IMR-90 (cell line): Measurements from ENCODE around the gene OR51B6. TPM values are rescaled to one million over a fixed set of nuclear protein-coding genes. Genes with fewer than 3 reads are reported as not detected.

Experiments used
- ATAC-seq: fragments of 200-7000 bp; cut with Tn5 transposase; 2 replicates; pipeline ENCODE4 v1.9.1; 2020; ENCODE audit warnings: low read depth, mild to moderate bottlenecking, moderate library complexity
- BruUV-seq: library from RNA; stranded (reverse); fragments of 400-500 nt; replicated peaks from 2 replicates; lab custom pipeline; 2021; lab: Mats Ljungman, UMichigan
- CTCF ChIA-PET: fragments of 300-600 bp; formaldehyde crosslinking; extraction: SDS; loops from one replicate; lab custom pipeline; 2021; ENCODE audit warnings: antibody characterized with exemption; lab: Yijun Ruan, JAX
- POLR2A ChIA-PET: fragments of 300-600 bp; sonication (Branson Sonifier 250); formaldehyde crosslinking; loops from one replicate; lab custom pipeline; 2022; ENCODE audit warnings: antibody characterized with exemption; ENCODE audit not compliant: unreplicated experiment; lab: Charles Lee
- DNase-seq: peaks from one replicate; pipeline ENCODE4 v3.0.0; 2013
- H2AFZ ChIP-seq: replicated peaks from 2 replicates; pipeline ENCODE3; 2013; ENCODE audit warnings: low read length, mild to moderate bottlenecking; ENCODE audit not compliant: poor library complexity
- H2AK5ac ChIP-seq: 2 replicates; pipeline ENCODE4 v1.6.1; 2013; ENCODE audit warnings: low read depth, low read length, inconsistent platforms
- H2AK9ac ChIP-seq: replicated peaks from 2 replicates; pipeline ENCODE3; 2013; ENCODE audit warnings: mild to moderate bottlenecking, low read depth, low read length, moderate library complexity; ENCODE audit not compliant: poor library complexity
- H2BK120ac ChIP-seq: 2 replicates; pipeline ENCODE4 v1.6.1; 2013; ENCODE audit warnings: low read depth, low read length, inconsistent platforms
- H2BK15ac ChIP-seq: 3 replicates; pipeline ENCODE4 v1.6.1; 2013; ENCODE audit warnings: low read depth, low read length, inconsistent platforms
- H2BK20ac ChIP-seq: 2 replicates; pipeline ENCODE4 v1.6.1; 2013; ENCODE audit warnings: low read depth, mild to moderate bottlenecking, inconsistent platforms, low read length, moderate library complexity
- H2BK5ac ChIP-seq: 2 replicates; pipeline ENCODE4 v1.6.1; 2013; ENCODE audit warnings: mild to moderate bottlenecking, low read depth, low read length, inconsistent platforms; ENCODE audit not compliant: poor library complexity, severe bottlenecking
- H3K14ac ChIP-seq: replicated peaks from 2 replicates; pipeline ENCODE4 v1.6.1; 2013; ENCODE audit warnings: low read depth, low read length, inconsistent platforms
- H3K18ac ChIP-seq: 2 replicates; pipeline ENCODE4 v1.6.1; 2013; ENCODE audit warnings: low read depth, low read length, control low read depth
- H3K23ac ChIP-seq: 2 replicates; pipeline ENCODE4 v1.6.1; 2013; ENCODE audit warnings: low read depth, low read length, inconsistent platforms
- H3K27ac ChIP-seq: 2 replicates; pipeline ENCODE4 v1.5.1; 2013; ENCODE audit warnings: mild to moderate bottlenecking, control low read depth, low read length; ENCODE audit not compliant: insufficient read depth
- H3K27me3 ChIP-seq: 2 replicates; pipeline ENCODE4 v1.6.1; 2013; ENCODE audit warnings: low read length; ENCODE audit not compliant: control insufficient read depth, insufficient read depth
- H3K36me3 ChIP-seq: 2 replicates; pipeline ENCODE4 v1.6.1; 2013; ENCODE audit warnings: low read length, mixed read lengths; ENCODE audit not compliant: control insufficient read depth, insufficient read depth
- H3K4ac ChIP-seq: 2 replicates; pipeline ENCODE4 v1.6.1; 2013; ENCODE audit warnings: low read depth, low read length, inconsistent platforms
- H3K4me1 ChIP-seq: 2 replicates; pipeline ENCODE4 v1.6.1; 2013; ENCODE audit warnings: low read length, mixed read lengths; ENCODE audit not compliant: control insufficient read depth, insufficient read depth
- H3K4me2 ChIP-seq: 2 replicates; pipeline ENCODE4 v1.6.1; 2013; ENCODE audit warnings: low read depth, mild to moderate bottlenecking, control low read depth, low read length, moderate library complexity
- H3K4me3 ChIP-seq: 2 replicates; pipeline ENCODE4 v1.5.1; 2013; ENCODE audit warnings: low read depth, mild to moderate bottlenecking, control low read depth, low read length, moderate library complexity; ENCODE audit not compliant: insufficient read depth
- H3K56ac ChIP-seq: 2 replicates; pipeline ENCODE4 v1.6.1; 2013; ENCODE audit warnings: low read length, inconsistent platforms; ENCODE audit not compliant: insufficient read depth; ENCODE audit errors: extremely low read depth
- H3K79me1 ChIP-seq, 2 experiments: 2 replicates each; pipeline ENCODE4 v1.6.1; 2013; ENCODE audit warnings: low read length in 2 of 2, inconsistent platforms in 1 of 2, low read depth in 1 of 2
- H3K9ac ChIP-seq: 2 replicates; pipeline ENCODE4 v1.6.1; 2013; ENCODE audit warnings: low read depth, low read length, control low read depth
- H3K9me1 ChIP-seq: 2 replicates; pipeline ENCODE4 v1.6.1; 2013; ENCODE audit warnings: low read length, inconsistent platforms; ENCODE audit not compliant: insufficient read depth
- H3K9me3 ChIP-seq: 2 replicates; pipeline ENCODE4 v1.6.1; 2013; ENCODE audit warnings: low read length; ENCODE audit not compliant: control insufficient read depth, insufficient read depth
- H4K20me1 ChIP-seq: 2 replicates; pipeline ENCODE4 v1.6.1; 2013; ENCODE audit warnings: low read length, inconsistent platforms; ENCODE audit not compliant: insufficient read depth
- H4K5ac ChIP-seq: 2 replicates; pipeline ENCODE4 v1.6.1; 2013; ENCODE audit warnings: mild to moderate bottlenecking, low read depth, low read length, control low read depth
- H4K8ac ChIP-seq, 2 experiments: 2 replicates each; pipeline ENCODE4 v1.6.1; 2013; ENCODE audit warnings: low read depth in 2 of 2, low read length in 2 of 2, control low read depth in 1 of 2, inconsistent platforms in 1 of 2
- H4K91ac ChIP-seq: 2 replicates; pipeline ENCODE4 v1.6.1; 2013; ENCODE audit warnings: low read depth, low read length, inconsistent platforms; ENCODE audit not compliant: insufficient read depth
- CEBPB ChIP-seq: IDR thresholded peaks from 2 replicates; pipeline ENCODE4 v1.6.1; 2012; ENCODE audit warnings: low read depth, low read length, improper control_type of control experiment
- CHD1 ChIP-seq: IDR thresholded peaks from 2 replicates; pipeline ENCODE4 v1.6.1; 2012; ENCODE audit warnings: low read depth, low read length, improper control_type of control experiment
- MAZ ChIP-seq: IDR thresholded peaks from 2 replicates; pipeline ENCODE4 v1.6.1; 2012; ENCODE audit warnings: low read depth, mild to moderate bottlenecking, low read length, improper control_type of control experiment, moderate library complexity, borderline replicate concordance
- NFE2L2 ChIP-seq: fragments of 150-350 bp; IDR thresholded peaks from 2 replicates; pipeline ENCODE4 v1.6.1; 2016; ENCODE audit warnings: low read depth, mild to moderate bottlenecking, low read length
- POLR2A ChIP-seq: IDR thresholded peaks from 2 replicates; pipeline ENCODE4 v1.6.1; 2012; ENCODE audit warnings: mild to moderate bottlenecking, low read depth, low read length
- RAD21 ChIP-seq: IDR thresholded peaks from 2 replicates; pipeline ENCODE4 v1.6.1; 2012; ENCODE audit warnings: low read length, improper control_type of control experiment
- RCOR1 ChIP-seq: IDR thresholded peaks from 2 replicates; pipeline ENCODE4 v1.6.1; 2012; ENCODE audit warnings: mild to moderate bottlenecking, low read length, improper control_type of control experiment; ENCODE audit not compliant: insufficient replicate concordance
- RFX5 ChIP-seq: IDR thresholded peaks from 2 replicates; pipeline ENCODE4 v1.8.0; 2012; ENCODE audit warnings: low read depth, mild to moderate bottlenecking, low read length, moderate library complexity
- SMC3 ChIP-seq: fragments of 150-350 bp; IDR thresholded peaks from 2 replicates; pipeline ENCODE4 v1.6.1; 2016; ENCODE audit warnings: low read depth, mild to moderate bottlenecking, antibody characterized with exemption, low read length, moderate library complexity
- WGBS, 2 experiments: methylation state at CpG; one replicate each; pipeline versions ENCODE4 v1.1.5 to v1.1.7; 2013; ENCODE audit warnings: missing lambda C conversion rate in 2 of 2; ENCODE audit not compliant: insufficient read length in 1 of 2; ENCODE audit errors: extremely low coverage in 2 of 2; 5-methylcytosine and 5-hydroxymethylcytosine counted together
- dilution Hi-C: fragments of 300-500 bp; cut with HindIII; formaldehyde crosslinking; loops from one replicate; pipeline ENCODE4 v1.14.3; 2018; ENCODE audit warnings: low sequenced_read_pairs; ENCODE audit not compliant: unreplicated experiment
- in situ Hi-C: fragments of 300-500 bp; cut with MboI; formaldehyde crosslinking; loops from 3 replicates; pipeline ENCODE4 v1.14.3; 2019; ENCODE audit warnings: low sequenced_read_pairs, inconsistent platforms, mixed read lengths
- intact Hi-C: fragments of 100-400 bp; cut with micrococcal nuclease; formaldehyde crosslinking; loops from 2 replicates; pipeline ENCODE4 v1.10.0; 2022
- polyA plus RNA-seq, 3 experiments: library from polyadenylated mRNA; depleted of rRNA; stranded (reverse); fragments of >200 nt; gene quantifications; 2 replicates each; pipeline ENCODE4 v1.2.3, GENCODE V29; 2012; ENCODE audit warnings: low replicate concordance in 1 of 3
- total RNA-seq: library from RNA; depleted of rRNA; stranded (reverse); fragments of >200 nt; gene quantifications from 2 replicates; pipeline ENCODE4 v1.2.3, GENCODE V29; 2012
- TF ChIP-seq, protein P1 (sequence below): conservative IDR thresholded peaks from 2 replicates; pipeline ENCODE4 v1.5.1; 2012; ENCODE audit warnings: mild to moderate bottlenecking, low read depth, low read length, improper control_type of control experiment
- TF ChIP-seq, protein P2 (sequence below): fragments of 150-350 bp; IDR thresholded peaks from 2 replicates; pipeline ENCODE4 v1.6.1; 2017; ENCODE audit warnings: mild to moderate bottlenecking, antibody characterized with exemption, low read length, low read depth

The OR51B6 gene
- total and polyA plus RNA-seq, 2 of the 4 experiments (the other 2 are of a cell fraction) = not detected

GRCh38 chr11:5304046-5304445 lies 47.3 kb upstream of the OR51B6 start:
- CTCF ChIA-PET = interaction anchor here (0.6 to 1.2 kb wide), 2 partner anchors 62 to 100 kb away, joined by 3 to 4 read pairs; no protein-coding TSS in a partner anchor
- BruUV-seq = no TSS peak
- dilution Hi-C loops (no loop called here), in situ Hi-C loops (no loop called here), intact Hi-C loops (no loop called here)
- POLR2A ChIA-PET = no interaction called here
- Histone ChIP-seq H3K36me3 (no peaks in the 10 kb centered on the region), H4K20me1 (no peaks in the 10 kb centered on the region), H3K9ac (no peak overlapping the region; the same call in 1 of the 2 replicates), H4K91ac (no peak overlapping the region; the same call in 1 of the 2 replicates), H3K14ac (0 out of 2 replicates have a peak overlapping the region, but pooled peaks have one; percentile 52), H3K9me1 (no peaks in the 10 kb centered on the region; the same call in 1 of the 2 replicates), H3K4me1 (peaks cover 4% of the 10 kb centered on the region; the same call in 1 of the 2 replicates), H2BK20ac (peak overlapping the region; percentile 87), H2AK9ac (no peak overlapping the region), H3K23ac (no peak overlapping the region), H3K18ac (peak overlapping the region; percentile 83; the same call in 1 of the 2 replicates), H3K4me3 (no peak overlapping the region), H2AK5ac (no peak overlapping the region), H4K5ac (peak overlapping the region; percentile 79; the same call in 1 of the 2 replicates), H2BK5ac (peak overlapping the region; percentile 78), H3K4ac (peak overlapping the region; percentile 28; the same call in 1 of the 2 replicates), H3K27me3 (no peaks in the 10 kb centered on the region), H2BK120ac (peak overlapping the region; percentile 89; the same call in 1 of the 2 replicates), H2BK15ac (peak overlapping the region; percentile 58; the same call in 1 of the 3 replicates), H3K27ac (no peak overlapping the region), H3K79me1 (no peaks in the 10 kb centered on the region), H3K9me3 (no peaks in the 10 kb centered on the region), H3K4me2 (no peak overlapping the region), H3K56ac (no peak overlapping the region), H4K8ac (peak overlapping the region; percentile 44 to 59; a peak in 3 of 4 replicates), H2AFZ (no peak overlapping the region)
- TF ChIP-seq CHD1 (no peak), CEBPB (no peak), POLR2A (no peak), RCOR1 (no peak), RFX5 (no peak), NFE2L2 (no peak), RAD21 (no peak), SMC3 (no peak), MAZ (no peak)
- TF ChIP-seq, protein P1, sequence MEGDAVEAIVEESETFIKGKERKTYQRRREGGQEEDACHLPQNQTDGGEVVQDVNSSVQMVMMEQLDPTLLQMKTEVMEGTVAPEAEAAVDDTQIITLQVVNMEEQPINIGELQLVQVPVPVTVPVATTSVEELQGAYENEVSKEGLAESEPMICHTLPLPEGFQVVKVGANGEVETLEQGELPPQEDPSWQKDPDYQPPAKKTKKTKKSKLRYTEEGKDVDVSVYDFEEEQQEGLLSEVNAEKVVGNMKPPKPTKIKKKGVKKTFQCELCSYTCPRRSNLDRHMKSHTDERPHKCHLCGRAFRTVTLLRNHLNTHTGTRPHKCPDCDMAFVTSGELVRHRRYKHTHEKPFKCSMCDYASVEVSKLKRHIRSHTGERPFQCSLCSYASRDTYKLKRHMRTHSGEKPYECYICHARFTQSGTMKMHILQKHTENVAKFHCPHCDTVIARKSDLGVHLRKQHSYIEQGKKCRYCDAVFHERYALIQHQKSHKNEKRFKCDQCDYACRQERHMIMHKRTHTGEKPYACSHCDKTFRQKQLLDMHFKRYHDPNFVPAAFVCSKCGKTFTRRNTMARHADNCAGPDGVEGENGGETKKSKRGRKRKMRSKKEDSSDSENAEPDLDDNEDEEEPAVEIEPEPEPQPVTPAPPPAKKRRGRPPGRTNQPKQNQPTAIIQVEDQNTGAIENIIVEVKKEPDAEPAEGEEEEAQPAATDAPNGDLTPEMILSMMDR = no peak
- TF ChIP-seq, protein P2, sequence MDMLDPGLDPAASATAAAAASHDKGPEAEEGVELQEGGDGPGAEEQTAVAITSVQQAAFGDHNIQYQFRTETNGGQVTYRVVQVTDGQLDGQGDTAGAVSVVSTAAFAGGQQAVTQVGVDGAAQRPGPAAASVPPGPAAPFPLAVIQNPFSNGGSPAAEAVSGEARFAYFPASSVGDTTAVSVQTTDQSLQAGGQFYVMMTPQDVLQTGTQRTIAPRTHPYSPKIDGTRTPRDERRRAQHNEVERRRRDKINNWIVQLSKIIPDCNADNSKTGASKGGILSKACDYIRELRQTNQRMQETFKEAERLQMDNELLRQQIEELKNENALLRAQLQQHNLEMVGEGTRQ = no peak
- ATAC-seq (peak; percentile 78), DNase-seq (no peak)
- WGBS, 2 experiments = no CpG with 5 or more reads among the region's 1 CpG
